CD4-positive, alpha-beta T cell treated with Interleukin-15 for 4 hours (primary cell): ENCODE results near the gene ABHD17A.

Source experiments
- DNase-seq: peaks from one replicate; pipeline ENCODE4 v3.0.0-alpha.2; 2020; ENCODE audit warnings: low spot score

ABHD17A gene

DNA sequence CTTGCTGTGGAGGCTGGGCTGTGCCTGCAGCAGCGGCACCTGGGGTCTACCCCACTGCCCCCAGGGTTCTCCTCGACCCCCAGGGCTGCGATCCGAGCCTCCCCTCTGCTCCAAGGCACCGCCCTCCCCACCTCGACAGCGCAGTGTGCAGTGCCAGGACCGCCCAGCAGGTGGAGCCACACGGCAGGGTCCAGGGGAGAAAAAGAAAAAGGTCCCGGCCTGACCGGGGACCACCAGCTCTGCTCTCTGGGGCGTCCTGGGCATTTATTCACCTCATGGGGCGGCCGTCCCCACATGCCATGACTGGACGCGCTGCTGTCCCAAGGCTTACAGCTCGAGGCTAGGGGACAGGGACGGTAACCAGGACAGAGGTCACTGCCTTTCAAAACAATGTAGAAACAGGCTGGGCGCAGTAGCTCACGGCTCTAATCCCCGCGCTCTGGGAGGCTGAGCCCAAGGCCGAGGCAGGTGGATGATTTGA lies 47.6 kb downstream of the ABHD17A start:
- peak; percentile 47 for DNase-seq

DNA sequence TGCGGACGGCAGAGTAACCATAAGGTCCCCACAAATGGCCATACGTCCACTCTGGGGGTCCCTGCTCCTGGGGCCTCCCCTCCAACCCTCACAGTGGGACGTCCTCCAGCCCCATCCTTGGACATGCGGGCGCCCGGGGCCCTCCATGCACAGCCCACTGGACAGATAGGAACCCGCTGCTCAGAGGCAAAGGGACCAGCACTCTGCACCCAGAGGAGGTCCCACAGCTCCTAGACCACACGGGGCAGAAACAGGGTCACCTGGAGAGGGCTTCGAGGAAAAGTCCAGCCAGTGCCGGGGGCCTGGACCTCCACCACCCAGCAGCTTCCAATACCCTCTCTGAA lies 48.1 kb downstream of the ABHD17A start:
- no peak for DNase-seq

DNA sequence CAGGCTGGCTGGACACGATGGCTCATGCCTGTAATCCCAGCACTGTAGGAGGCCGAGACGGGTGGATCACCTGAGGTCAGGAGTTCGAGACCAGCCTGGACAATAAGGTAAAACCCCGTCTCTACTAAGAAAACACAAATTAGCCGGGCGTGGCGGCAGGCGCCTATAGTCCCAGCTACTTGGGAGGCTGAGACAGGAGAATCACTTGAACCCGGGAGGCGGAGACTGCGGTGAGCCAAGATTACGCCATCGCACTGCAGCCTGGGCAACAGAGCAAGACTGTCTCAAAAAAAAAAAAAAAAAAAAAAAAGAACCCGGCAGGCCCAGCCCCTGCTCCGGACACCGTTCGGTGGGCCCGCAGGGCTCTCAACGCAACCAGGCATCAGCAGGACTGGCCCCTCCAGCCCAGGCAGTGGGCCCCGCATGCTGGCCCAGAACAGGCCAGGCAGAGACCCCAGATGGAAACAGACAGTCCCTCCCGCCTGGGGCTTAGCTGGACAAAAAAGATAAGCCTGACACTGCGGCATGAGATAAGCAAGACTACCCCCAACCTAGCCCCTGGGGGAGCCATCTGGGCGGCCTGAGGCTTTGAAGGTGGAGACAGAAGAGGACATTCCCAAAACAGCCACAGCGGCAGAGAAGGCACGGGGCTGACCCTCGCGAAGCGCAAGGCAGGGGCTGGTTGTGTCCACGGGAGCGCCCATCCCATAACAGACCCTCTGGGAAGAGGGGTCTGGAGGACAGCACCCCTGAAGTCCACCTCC lies 48.7 kb downstream of the ABHD17A start:
- DNase-seq, result no peak

DNA sequence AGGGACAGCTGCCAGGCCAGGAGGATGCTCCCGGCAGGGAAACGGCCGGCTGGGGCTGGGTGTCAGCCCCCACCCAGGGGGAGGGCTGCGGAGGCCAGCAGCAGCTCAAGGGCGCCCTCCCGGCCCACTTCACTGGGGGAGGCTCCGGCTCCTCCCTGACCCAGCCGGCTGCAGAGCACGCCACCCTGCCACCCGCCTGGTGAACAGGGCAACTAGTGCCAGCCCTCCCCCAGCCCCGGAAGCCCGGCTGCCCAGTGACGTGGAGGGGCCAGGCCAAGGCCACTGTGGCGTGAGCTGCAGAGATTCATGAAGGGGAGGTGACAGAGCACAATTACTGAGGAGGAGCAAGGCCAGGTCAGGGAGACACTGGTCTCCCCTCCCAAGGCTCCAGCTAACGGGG lies 51.8 kb downstream of the ABHD17A start:
- no peak for DNase-seq

DNA sequence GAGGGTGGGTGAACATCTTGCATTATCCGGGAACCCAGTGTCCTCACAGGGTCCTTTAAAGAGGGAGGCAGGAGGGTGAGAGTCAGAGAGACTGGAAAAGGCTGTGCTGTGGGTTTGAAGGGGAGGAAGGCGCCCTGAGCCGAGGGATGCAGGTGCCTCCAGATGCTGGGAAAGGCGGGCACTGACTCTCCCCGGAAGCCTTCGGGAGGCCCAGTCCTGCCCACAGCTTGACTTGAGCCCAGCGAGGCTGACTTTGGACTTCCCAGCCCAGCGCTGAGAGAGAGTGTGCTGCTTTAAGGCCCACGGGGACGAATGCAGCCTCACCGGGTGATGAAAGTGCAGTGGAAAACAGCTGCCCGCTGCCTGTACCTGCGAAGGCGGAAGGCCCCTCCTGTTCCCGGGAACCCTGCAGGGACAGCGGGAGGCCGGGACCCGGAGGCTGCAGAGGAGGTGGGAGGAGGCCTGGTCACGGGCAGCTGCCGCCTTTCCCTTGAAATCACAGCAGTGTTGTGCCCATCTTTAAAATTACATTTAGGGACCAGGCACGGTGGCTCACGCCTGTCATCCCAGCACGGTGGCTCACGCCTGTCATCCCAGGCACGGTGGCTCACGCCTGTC lies 53.1 kb downstream of the ABHD17A start:
- no peak for DNase-seq

DNA sequence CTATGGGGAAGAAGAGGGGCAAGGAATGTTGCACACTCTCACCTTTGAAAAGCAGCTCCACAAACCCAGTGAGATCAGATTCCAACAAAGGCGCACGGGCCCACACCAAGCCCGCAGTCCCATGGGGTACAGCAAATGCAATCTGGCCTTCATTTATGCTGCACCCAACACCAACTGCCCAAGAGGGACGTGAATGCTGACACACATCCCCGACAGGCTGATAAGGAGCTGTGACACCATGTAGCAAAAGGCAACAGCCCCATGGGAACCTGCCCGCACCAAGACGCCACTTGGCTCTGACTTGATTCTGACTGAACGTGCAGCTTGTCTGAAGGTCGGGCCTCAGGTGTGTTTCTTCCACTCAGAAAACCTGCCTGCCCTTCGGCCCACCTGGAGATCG lies 54.3 kb downstream of the ABHD17A start:
- no peak for DNase-seq

DNA sequence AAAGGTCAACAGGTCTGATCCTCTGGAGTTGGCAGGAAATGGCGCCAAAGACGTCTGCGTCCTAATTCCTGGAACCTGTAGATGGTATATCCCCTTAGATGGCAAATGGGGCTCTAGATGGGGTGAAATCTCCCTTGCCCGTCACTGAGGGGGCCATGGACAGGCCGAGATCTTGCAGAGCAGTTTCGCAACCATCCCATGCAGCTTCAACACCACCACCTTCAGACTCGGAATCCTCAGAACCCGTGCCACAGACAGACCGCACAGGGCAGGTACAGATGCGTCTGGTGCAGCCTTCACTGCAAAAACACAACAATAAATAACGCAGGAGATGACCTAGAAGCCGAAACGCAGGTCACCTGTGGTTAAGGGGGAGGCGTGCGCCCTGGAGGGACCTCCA lies 54.7 kb downstream of the ABHD17A start:
- DNase-seq, result no peak

DNA sequence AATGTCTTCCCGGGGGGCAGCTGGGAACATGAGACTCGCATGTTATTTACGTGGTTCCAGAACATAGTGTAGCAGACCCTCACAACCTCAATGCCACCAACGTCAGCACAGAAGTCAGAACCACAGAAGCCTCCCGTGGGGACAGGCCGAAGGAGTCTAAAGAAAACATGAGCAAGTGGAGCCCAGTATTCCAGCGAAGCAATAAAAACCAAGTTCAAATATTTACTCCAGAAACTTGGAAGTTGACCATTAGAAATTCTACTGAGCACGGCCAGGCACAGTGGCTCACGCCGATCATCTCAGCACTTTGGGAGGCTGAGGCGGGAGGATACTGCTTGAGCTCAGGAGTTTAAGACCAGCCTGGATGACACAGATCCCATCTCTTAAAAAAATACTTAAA lies 55.3 kb downstream of the ABHD17A start:
- no peak for DNase-seq

DNA sequence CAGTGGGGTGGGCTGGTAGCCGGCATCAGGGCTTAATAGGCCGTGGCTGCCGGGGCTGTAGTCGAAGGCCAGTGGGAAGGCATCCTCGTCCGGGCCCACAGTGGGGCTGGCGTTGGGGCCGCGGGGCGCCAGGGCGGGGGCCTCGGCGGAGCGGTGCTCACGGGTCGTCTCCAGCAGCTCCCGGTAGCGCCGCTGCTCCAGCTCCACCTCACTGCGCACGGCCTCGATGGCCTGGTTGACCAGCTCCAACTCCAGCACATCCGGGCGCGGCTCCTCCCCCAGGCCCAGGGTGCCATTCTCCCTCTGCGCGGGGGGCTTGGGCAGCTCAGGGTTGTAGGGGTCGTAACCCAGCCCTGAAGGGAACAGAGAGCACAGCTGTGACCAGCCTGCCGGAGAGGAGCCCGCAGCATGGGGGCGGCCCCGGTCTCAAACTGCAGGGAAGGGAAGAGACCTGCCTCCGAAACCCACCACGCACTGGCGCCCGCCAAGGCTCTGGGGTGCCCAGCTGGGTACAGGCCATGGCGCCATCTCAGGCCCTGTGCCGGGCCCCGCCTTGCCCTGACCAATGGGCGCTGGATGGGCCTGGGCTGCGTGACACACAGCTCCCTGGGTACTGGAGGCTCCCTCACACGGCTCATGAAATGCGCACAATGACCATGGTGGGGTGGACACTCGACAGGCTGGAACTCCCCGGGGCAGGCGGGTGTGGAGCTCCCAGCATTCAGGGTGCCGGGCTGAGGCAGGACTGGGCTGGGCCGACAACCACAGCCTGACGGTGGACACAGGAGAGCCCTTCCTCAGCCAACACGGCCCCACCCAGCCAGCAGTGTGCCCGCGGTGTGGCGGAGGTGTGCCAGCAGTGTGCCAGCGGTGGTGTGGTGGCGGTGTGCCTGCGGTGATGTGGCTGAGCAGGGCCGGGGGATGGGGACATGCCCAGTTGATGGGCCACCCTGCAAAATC lies 56.7 kb downstream of the ABHD17A start:
- no peak for DNase-seq

DNA sequence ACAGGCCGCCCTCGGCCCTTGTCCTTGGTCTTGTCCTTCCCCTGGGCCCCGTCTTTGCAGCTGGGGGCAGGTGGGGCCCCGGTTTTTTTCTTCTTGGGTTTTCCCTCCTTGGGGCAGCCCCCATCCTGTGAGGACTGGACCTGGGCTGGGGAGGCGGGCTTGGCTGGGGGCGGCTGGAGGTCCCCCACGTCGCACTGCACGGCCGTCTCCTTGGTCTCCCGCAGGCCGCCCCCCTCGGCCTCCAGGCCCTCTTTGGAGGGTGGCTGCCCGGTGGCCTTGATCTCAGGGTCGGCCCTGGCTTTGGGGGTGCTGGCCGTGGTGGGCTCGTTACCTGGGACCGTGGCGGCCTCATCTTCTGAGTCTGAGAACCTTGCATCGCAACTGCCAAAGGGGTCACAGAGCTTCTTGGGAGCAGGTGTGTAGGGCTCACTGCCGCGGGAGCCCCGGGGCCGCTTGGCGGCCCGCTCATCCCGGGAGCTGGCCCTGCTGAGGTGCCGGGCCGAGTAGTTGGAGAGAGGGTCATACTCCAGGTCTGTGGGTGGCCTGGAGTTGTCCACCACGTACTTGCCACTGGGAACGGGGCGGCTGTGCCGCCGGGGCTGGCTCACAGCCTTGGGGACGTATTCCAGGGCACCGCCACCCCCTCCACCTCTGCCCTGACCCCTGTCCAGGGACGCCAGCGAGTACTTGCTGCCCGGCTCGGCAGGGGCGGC lies 57.6 kb downstream of the ABHD17A start:
- DNase-seq, result no peak
